M059J (cell line): Measurements from ENCODE around the gene NR1D1. TPM values are rescaled to one million over a fixed set of nuclear protein-coding genes. Genes with fewer than 3 reads are reported as not detected.

Experiments
- DNase-seq: peaks from one replicate; pipeline ENCODE4 v3.0.0-alpha.2; 2012; ENCODE audit warnings: low read depth
- total RNA-seq: library from RNA; depleted of rRNA; stranded (reverse); fragments of >200 nt; shearing (Covaris generic); gene quantifications from 2 replicates; pipeline ENCODE4 v1.2.3, GENCODE V29; 2014; rRNA removed

NR1D1 gene
- total RNA-seq, 1 experiment from 2014 or later, result 5.7 TPM

DNA sequence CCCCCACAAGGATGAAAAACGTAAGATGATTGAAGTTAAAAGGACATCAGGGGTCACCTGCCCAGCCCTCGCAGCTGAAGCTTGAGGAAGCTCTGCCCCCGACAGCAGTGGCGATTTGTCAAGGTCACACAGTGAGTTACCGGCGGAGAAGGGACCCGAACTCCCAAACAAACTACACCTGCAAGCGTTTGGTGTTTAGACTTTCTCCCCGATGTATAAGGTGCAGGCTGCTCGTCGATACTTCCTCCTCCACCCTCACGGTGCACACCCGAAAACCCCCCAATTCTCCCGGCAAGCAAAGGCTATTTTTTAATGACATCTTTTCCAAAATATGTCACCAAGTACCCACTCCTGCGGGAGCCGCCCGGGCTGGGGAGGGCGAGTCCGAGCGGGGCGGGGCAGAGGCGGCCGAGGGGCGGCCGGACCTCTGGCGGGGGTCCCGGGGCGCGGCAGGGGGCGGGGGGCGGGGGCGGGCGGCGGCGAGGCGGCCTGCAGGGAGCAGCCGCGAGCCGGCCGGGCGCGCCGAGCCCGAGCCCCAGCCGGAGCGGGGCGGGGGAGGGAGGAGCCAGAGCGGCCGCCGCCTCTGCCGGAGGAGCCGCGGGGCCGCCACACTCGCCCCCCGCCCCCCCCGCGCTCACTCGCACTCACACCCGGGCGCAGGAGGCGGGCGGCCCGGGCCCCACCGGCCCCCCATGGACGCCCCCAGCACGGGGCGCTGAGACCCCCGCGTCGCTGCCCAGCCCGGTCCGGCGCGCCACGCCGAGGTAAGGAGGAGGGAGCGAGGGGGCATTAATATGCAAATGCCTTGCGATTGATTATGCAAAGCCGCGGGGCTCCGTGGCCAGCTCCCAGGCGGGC lies 37.8 kb downstream of the NR1D1 start, which contains the start of gene THRA:
Gene THRA (plus strand): TSS at position 637 of the 858 bp plus-strand sequence. CDS start 11,524 bp downstream, outside the sequence.
- DNase-seq, result peak; percentile 42

DNA sequence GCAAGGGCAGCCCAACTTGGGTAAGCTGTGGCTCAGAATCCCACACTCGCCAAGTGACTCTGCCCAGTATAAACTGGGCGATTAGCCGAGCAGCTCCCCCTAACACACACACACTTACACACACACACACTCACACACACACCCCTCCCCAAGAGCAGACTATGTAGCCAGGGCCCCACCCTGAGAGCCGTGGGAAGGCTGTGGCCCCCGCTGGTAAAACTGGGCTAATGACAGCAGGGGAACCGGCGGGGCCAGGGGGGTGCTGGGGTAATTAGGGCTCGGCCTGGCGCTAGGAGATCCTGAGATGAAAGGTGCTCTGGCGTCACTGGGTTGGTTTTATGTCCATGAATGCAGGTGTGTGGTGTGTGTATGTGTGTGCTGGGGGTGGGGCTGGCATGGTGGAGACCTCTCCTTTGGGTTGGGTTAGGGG lies 38.8 kb downstream of the NR1D1 start:
- DNase-seq, result no peak

DNA sequence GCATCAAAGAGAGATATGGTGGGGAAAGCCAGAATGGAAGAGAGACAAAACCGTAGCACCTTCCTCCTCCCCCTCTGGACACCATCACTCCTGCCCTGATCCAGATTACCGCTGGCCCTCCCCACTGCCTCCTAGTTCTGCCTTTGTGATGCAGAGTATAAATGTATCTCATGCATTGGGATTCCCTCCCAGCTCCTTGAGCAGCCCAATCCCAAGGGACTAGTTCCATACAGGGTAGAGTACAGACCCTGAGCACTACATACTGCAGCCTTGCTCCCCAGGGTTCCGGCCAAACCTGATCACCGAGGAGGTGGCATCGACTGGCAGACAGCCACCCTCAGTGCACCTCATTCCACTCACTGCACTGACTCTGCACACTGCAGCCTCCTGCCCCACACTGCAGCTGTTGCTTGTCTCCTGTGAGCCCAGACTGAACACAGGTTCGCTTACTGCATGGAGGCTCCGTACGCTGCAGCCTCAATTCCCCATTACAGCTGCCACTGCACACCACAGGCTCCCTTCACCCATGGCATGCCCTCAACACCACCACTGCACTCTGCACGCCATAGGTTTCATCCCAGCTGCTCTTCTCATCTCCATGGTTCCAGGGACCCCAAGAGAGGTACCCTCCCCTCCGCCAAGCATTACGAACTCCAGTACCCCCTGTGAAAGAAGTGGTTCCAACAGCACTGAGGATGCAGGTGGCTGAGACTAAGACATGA lies 39.3 kb downstream of the NR1D1 start:
- DNase-seq, result no peak

DNA sequence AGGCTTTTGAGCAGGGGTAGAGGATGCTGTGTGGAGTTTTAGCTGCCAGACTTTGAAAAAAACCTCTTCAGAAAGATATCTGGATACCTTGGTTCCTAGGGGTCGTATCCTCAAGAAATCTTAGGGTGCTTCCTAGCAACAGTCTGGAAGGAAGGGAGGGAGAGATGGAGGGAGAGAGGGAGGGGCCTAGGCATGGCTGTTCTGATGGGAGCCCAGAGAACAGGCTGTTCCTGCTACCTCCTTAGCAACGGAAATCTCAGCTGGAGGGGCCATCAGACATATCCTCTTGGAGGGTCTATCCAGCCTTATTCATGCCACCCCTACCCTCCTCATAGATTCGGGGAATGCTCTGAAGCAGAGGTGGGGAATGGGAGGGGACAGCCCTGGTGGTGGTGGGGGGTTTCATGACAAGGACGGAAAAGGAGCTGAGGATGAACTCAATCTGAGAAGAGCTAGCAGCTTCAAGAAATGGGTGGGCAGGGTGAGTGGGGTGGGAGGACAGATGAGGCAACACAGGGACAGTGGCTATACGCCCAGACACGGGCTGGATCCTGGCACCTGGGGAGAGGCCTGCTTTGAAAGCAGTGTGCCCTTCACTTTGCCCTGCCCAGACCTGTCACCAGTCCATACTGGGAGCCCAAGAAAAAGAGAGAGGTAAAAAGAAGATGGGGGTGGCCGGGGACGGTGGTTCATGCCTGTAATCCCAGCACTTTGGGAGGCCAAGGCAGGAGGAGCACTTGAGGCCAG lies 40.5 kb downstream of the NR1D1 start:
- no peak for DNase-seq

DNA sequence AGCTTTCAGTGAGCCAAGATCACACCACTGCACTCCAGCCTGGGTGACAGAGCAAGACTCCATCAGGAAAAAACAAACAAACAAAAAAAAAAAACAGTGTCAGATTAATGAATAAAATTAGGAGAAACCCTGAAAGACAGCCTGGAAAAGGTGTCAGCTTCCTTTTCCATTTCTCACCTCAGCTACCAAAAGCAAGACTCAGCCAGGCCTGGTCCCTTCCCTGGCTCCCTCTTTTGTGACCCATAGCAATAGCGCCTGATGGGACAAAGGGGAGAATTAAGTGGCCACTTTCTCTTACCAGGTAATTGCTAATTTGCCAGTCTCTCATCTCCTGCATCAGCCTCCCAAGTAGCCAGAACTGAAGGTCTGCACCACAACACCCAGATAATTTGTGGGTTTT lies 41.5 kb downstream of the NR1D1 start:
- DNase-seq, result no peak

DNA sequence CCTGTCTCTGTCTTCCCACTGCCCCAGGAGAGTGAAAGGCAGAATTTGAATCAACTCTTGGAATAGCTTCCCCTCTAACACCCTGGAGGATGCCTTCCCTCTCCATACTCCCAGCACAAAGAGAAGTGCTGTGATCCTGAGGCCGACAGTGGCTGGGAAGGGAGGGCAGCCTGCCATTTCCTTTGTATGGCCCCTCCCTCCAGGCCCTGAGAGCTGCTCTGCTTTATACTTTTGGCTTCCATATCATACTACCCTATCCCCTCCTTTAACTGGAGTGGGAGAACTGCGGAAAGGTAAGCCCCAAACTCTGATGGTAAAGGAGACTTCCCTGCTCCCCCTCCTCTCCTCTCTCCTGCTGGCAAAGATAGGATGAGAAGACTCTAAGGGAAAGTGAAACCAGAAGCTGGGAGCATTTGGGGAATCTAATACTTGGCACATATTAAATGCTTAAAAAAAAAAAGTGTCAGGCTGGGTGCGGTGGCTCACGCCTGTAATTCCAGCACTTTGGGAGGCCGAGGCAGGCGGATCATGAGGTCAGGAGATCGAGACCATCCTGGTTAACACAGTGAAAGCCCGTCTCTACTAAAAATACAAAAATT lies 42.1 kb downstream of the NR1D1 start:
- peak; percentile 49 for DNase-seq

DNA sequence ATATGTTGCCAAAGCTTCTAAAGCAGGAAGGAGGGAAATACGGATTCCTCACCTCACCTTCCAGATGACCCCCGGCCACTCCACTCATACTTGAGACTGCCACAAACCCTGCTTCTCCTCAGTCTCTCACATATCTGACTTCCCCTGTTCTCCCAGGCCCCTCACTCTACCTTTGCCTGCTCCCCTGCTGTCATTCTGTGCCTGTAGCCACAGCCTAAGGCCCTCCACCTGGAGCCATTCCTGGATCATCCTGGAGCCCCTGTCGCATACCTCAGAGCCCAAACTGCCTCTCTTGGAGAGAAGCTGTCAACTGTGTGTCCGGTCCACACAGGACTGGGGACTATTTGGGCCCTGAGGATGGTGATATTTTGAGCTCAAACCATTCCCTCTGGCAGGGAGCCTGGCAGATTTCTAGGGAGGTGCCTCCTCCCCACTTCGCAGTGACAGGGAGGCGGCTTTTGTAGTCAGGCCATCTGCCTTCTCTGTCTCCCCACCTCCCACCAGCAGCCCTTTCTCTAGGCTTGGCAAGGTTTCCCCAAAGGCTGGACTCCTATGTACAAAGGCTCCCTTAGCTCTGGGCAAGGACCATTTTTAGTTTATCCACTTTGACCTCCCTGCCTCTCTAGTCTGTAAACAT lies 43.9 kb downstream of the NR1D1 start:
- no peak for DNase-seq

Other genes with a start within 250 kb of the NR1D1 start
- not detected in 2 replicates for gene IKZF3, start 236.3 kb downstream of the NR1D1 start, total RNA-seq
- gene ZPBP2, start 232.4 kb downstream of the NR1D1 start, total RNA-seq, result not detected in 2 replicates
- gene GSDMB, start 182.0 kb downstream of the NR1D1 start, total RNA-seq, result 0.15 and 1.5 TPM in 2 replicates
- 28.9 and 42.7 TPM in 2 replicates for gene ORMDL3, start 173.0 kb downstream of the NR1D1 start, total RNA-seq
- gene LRRC3C, start 172.9 kb downstream of the NR1D1 start, total RNA-seq, result not detected in 2 replicates
- not detected in 2 replicates for gene GSDMA, start 137.6 kb downstream of the NR1D1 start, total RNA-seq
- 138 and 170 TPM in 2 replicates for gene PSMD3, start 119.8 kb downstream of the NR1D1 start, total RNA-seq
- gene CSF3, start 85.1 kb downstream of the NR1D1 start, total RNA-seq, result not detected in 2 replicates
- 25.9 and 29.1 TPM in 2 replicates for gene MED24, start 46.2 kb downstream of the NR1D1 start, total RNA-seq
- 19.2 and 26.7 TPM in 2 replicates for gene THRA, start 37.6 kb downstream of the NR1D1 start, total RNA-seq
- 33.2 and 61.3 TPM in 2 replicates for gene MSL1, start 21.4 kb upstream of the NR1D1 start, total RNA-seq
- 23.5 and 28.2 TPM in 2 replicates for gene CASC3, start 39.9 kb upstream of the NR1D1 start, total RNA-seq
- 0.25 TPM in 1 of 2 replicates, not detected in the other for gene RAPGEFL1, start 76.9 kb upstream of the NR1D1 start, total RNA-seq
- gene WIPF2, start 118.7 kb upstream of the NR1D1 start, total RNA-seq, result 11.2 and 12.8 TPM in 2 replicates
- gene CDC6, start 187.3 kb upstream of the NR1D1 start, total RNA-seq, result 37.5 and 48.9 TPM in 2 replicates
- 9.4 and 17.8 TPM in 2 replicates for gene RARA, start 208.6 kb upstream of the NR1D1 start, total RNA-seq